Nephron (organoid): ENCODE measurements around the gene MBD6.

Source experiments
- H3K27ac Mint-ChIP-seq, 3 experiments: 2 replicates each; pipeline ENCODE4 v1.8.0; 2020; ENCODE audit warnings: mixed read lengths in 3 of 3, mild to moderate bottlenecking in 2 of 3, moderate library complexity in 1 of 3
- H3K27me3 Mint-ChIP-seq: 2 replicates; pipeline ENCODE4 v1.8.0; 2021; ENCODE audit warnings: low read depth, mild to moderate bottlenecking, moderate library complexity, mixed read lengths
- H3K36me3 Mint-ChIP-seq: 2 replicates; pipeline ENCODE4 v1.8.0; 2020; ENCODE audit warnings: low read depth, mixed read lengths
- H3K4me1 Mint-ChIP-seq: 2 replicates; pipeline ENCODE4 v1.8.0; 2020; ENCODE audit warnings: mixed read lengths
- H3K4me3 Mint-ChIP-seq, 3 experiments: 2 replicates each; pipeline ENCODE4 v1.8.0; 2020; ENCODE audit warnings: mild to moderate bottlenecking in 3 of 3, mixed read lengths in 3 of 3, moderate library complexity in 2 of 3
- H3K9me3 Mint-ChIP-seq: 2 replicates; pipeline ENCODE4 v1.8.0; 2020; ENCODE audit warnings: mixed read lengths
- TF ChIP-seq, protein P1 (sequence below), 3 experiments: fragments of 200-600 bp; sonication (generic); IDR thresholded peaks; one replicate each; pipeline ENCODE4 v1.5.0; 2021; ENCODE audit warnings: antibody characterized with exemption in 3 of 3; ENCODE audit not compliant: unreplicated experiment in 3 of 3

MBD6 gene

DNA sequence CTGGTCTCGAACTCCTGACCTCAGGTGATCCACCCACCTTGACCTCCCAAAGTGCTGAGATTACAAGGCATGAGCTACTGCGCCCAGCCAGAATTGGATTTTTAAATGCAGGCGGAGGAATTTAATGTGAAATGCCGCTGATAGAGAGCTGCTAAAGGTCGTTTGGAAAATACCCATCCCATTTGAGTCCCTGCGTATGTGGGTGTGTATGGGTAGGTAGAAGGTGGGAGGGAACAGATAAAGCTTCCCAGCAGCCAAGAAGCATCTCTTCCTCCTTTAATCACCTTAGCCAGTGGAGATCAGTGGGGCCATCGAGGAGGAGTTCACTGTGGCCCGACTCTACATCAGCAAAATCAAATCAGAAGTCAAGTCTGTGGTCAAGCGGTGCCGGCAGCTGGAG is 52.2 kb downstream of the MBD6 start:
- no peak overlapping the region for H3K4me3 Mint-ChIP-seq
- no peaks in the 10 kb centered on the region for H3K4me1 Mint-ChIP-seq
- no peak overlapping the region for H3K27ac Mint-ChIP-seq
- H3K27me3 Mint-ChIP-seq: peaks cover 43% of the 10 kb centered on the region
- no peaks in the 10 kb centered on the region for H3K36me3 Mint-ChIP-seq
- no peaks in the 10 kb centered on the region for H3K9me3 Mint-ChIP-seq
- TF ChIP-seq, protein P1, sequence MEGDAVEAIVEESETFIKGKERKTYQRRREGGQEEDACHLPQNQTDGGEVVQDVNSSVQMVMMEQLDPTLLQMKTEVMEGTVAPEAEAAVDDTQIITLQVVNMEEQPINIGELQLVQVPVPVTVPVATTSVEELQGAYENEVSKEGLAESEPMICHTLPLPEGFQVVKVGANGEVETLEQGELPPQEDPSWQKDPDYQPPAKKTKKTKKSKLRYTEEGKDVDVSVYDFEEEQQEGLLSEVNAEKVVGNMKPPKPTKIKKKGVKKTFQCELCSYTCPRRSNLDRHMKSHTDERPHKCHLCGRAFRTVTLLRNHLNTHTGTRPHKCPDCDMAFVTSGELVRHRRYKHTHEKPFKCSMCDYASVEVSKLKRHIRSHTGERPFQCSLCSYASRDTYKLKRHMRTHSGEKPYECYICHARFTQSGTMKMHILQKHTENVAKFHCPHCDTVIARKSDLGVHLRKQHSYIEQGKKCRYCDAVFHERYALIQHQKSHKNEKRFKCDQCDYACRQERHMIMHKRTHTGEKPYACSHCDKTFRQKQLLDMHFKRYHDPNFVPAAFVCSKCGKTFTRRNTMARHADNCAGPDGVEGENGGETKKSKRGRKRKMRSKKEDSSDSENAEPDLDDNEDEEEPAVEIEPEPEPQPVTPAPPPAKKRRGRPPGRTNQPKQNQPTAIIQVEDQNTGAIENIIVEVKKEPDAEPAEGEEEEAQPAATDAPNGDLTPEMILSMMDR (IDR thresholded peaks at IDR 0.05; ENCODE audit: unreplicated experiment in 3 of 3): no peak

DNA sequence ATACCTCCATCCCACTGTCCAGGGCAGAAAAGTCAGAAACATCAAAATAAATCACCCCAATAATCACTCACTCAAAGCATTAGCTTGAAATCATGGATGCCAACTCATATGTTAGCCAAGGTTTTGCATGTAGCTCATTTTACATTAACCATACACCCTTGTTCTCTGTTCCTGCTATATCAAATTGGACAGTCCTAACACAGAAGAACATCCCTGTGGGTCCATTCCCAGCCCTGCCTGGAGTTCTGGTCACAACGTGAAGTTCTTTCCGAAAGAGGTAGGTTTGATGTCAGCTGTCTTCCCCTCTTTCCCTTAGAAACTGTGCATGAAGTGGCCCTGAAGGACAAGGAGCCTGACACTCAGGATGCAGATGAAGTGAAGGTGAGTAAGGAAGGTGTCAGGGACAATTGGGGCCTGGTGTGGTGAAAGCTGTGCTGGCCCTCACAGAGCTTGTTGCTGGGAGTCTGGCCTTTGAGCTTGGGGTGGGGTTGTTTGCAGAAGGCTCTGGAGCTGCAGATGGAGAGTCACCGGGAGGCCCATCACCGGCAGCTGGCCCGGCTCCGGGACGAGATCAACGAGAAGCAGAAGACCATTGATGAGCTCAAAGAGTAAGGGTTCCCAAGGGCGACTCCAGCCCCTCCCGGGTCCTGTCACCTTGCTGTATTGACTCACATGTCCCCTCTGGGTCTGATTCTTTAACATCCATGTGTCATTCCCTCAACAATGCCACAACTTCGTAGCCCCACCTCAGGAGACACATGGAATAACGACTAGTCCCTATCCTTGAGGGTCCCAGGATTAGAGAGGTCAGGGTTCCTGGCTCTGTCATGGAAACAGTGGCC is 53.4 kb downstream of the MBD6 start:
- no peak overlapping the region for H3K27ac Mint-ChIP-seq
- TF ChIP-seq, protein P1 (IDR thresholded peaks at IDR 0.05; ENCODE audit: unreplicated experiment in 3 of 3): no peak
- H3K27me3 Mint-ChIP-seq: peaks cover 46% of the 10 kb centered on the region
- H3K4me3 Mint-ChIP-seq: no peak overlapping the region
- H3K4me1 Mint-ChIP-seq: no peaks in the 10 kb centered on the region
- no peaks in the 10 kb centered on the region for H3K36me3 Mint-ChIP-seq
- H3K9me3 Mint-ChIP-seq: no peaks in the 10 kb centered on the region

DNA sequence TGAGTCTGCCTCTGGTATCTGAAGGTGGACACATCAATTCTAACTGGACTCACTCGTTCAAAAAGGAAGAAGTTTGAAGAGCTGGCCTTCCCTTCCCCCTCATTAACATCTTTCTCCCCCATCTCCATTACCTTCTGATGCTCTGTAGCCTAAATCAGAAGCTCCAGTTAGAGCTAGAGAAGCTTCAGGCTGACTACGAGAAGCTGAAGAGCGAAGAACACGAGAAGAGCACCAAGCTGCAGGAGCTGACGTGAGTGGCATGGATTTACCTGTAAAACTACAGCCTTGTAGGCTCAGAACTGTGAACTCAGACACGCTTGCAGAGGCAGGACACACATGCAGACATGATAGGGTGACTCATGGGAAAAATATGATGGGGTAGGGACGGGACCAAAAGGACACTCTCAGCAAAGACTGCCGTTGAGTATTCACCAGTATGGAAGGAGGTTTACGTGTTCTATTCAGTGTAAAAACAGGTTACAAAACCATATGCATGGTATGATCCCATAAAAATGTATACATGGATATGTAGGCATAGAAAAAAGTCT is 54.1 kb downstream of the MBD6 start:
- no peaks in the 10 kb centered on the region for H3K9me3 Mint-ChIP-seq
- peaks cover 41% of the 10 kb centered on the region for H3K27me3 Mint-ChIP-seq
- H3K27ac Mint-ChIP-seq: no peak overlapping the region
- no peak overlapping the region for H3K4me3 Mint-ChIP-seq
- TF ChIP-seq, protein P1 (IDR thresholded peaks at IDR 0.05; ENCODE audit: unreplicated experiment in 3 of 3): no peak
- no peaks in the 10 kb centered on the region for H3K4me1 Mint-ChIP-seq
- no peaks in the 10 kb centered on the region for H3K36me3 Mint-ChIP-seq

DNA sequence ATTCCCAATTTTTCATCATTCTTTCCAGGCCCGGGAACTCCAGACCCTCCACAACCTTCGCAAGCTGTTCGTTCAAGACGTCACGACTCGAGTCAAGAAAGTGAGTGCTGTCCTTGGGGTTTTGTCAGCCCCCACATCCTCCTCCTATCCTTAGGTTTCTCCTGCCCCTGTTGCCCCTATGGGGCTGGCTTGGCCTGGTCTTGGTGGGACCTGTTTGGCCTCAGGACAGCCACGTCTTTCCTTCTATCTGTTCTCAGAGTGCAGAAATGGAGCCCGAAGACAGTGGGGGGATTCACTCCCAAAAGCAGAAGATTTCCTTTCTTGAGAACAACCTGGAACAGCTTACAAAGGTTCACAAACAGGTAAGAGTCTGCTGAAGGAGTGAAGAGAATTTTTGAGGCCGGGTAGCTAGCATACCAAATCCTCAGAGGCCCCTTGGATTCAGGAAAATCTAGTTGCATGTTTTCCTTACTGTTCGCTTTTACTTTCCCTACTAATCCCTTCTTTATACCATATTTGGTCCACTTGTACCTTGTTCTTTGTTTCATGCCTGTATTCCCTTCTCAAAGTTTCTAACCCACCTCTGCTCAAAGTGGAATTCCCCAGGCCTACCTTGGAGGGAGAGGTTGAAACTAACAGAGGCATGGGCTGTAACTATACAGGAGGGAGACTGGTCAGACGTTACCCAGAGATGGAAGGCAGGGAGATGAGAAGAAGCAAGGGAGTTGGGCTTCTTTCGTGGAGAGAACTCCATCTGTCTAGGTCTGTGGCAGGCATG is 55.5 kb downstream of the MBD6 start:
- H3K4me1 Mint-ChIP-seq: no peaks in the 10 kb centered on the region
- H3K4me3 Mint-ChIP-seq: no peak overlapping the region

DNA sequence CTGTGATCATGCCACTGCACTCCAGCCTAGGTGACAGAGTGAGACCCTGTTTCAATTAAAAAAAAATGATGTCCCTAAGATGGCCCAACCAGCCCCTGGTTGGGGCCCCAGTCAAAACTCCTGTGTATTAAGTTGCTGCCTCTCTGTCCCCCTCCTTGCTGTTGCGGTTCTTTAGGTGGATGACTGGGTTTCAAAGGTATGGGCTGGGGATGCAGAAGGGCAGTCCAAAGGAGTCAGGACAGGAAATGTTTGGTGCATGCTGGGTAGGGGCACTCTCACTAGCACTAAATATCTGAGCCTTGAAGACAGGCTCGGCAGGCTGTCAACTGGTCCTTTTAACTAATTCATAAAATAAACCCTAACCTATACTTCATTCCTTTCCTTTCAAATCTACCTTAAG is 56.4 kb downstream of the MBD6 start:
- Mint-ChIP-seq H3K4me1 (no peaks in the 10 kb centered on the region), H3K4me3 (no peak overlapping the region), H3K27me3 (peaks cover 40% of the 10 kb centered on the region), H3K27ac (no peak overlapping the region), H3K9me3 (no peaks in the 10 kb centered on the region), H3K36me3 (no peaks in the 10 kb centered on the region)
- TF ChIP-seq, protein P1 (IDR thresholded peaks at IDR 0.05; ENCODE audit: unreplicated experiment in 3 of 3): no peak

More for the DNA sequence above, 55.5 kb downstream of the MBD6 start:
- TF ChIP-seq, protein P1 (IDR thresholded peaks at IDR 0.05; ENCODE audit: unreplicated experiment in 3 of 3): no peak
- peaks cover 36% of the 10 kb centered on the region for H3K27me3 Mint-ChIP-seq
- H3K27ac Mint-ChIP-seq: no peak overlapping the region
- H3K9me3 Mint-ChIP-seq: no peaks in the 10 kb centered on the region
- no peaks in the 10 kb centered on the region for H3K36me3 Mint-ChIP-seq
